RCC 7860 (cell line): Measurements from ENCODE around the gene WRAP73.
"Not testable (repeated sequence)": the region's sequence is repeated elsewhere in the genome, so short reads cannot be mapped to it uniquely, and the experiment has no call there.

Source experiments
- DNase-seq: peaks from one replicate; pipeline ENCODE4 v3.0.0-alpha.2; 2015; ENCODE audit warnings: low spot score
- FAIRE-seq: peaks from 2 replicates; lab custom pipeline; 2012; peaks lifted over from hg19 to GRCh38; lab: Jason Lieb, UNC

Gene WRAP73

GRCh38 chr1:3599286-3599811 is 50.6 kb downstream of the WRAP73 start:
- no peak for FAIRE-seq
- DNase-seq: no peak

- no peak for DNase-seq
- FAIRE-seq: no peak
Observed at GRCh38 chr1:3598522-3599285, 51.2 kb downstream of the WRAP73 start.

- no peak for DNase-seq
- no peak for FAIRE-seq
Observed at GRCh38 chr1:3598051-3598491, 51.8 kb downstream of the WRAP73 start.

GRCh38 chr1:3597599-3597964 is 52.3 kb downstream of the WRAP73 start:
- no peak for DNase-seq
- FAIRE-seq: no peak

GRCh38 chr1:3596663-3597598 is 53.0 kb downstream of the WRAP73 start:
- FAIRE-seq (no peak), DNase-seq (no peak)

GRCh38 chr1:3595949-3596348 is 54.0 kb downstream of the WRAP73 start:
- DNase-seq (no peak), FAIRE-seq (no peak)

GRCh38 chr1:3594706-3595377 is 55.1 kb downstream of the WRAP73 start:
- FAIRE-seq (no peak), DNase-seq (no peak)

- no peak for DNase-seq
- FAIRE-seq: no peak
Observed at GRCh38 chr1:3593745-3594144, 56.2 kb downstream of the WRAP73 start.

- FAIRE-seq: no peak
Observed at GRCh38 chr1:3593334-3593733, 56.6 kb downstream of the WRAP73 start.

GRCh38 chr1:3590951-3591865 is 58.7 kb downstream of the WRAP73 start:
- DNase-seq: no peak
- FAIRE-seq: no peak

More at GRCh38 chr1:3593334-3593733, 56.6 kb downstream of the WRAP73 start:
- no peak for DNase-seq

- DNase-seq (no peak), FAIRE-seq (no peak)
Observed at GRCh38 chr1:3590139-3590763, 59.7 kb downstream of the WRAP73 start.

- FAIRE-seq (no peak), DNase-seq (no peak)
Observed at GRCh38 chr1:3588395-3588794, 61.5 kb downstream of the WRAP73 start.

GRCh38 chr1:3586986-3587759 is 62.7 kb downstream of the WRAP73 start:
- FAIRE-seq: no peak
- no peak for DNase-seq

- FAIRE-seq (no peak), DNase-seq (no peak)
Observed at GRCh38 chr1:3585940-3586568, 63.8 kb downstream of the WRAP73 start.

GRCh38 chr1:3585353-3585868 is 64.5 kb downstream of the WRAP73 start:
- FAIRE-seq, DNase-seq: not testable (repeated sequence)

GRCh38 chr1:3584915-3585314 is 65.0 kb downstream of the WRAP73 start:
- FAIRE-seq: no peak
- no peak for DNase-seq

GRCh38 chr1:3583751-3584150 is 66.2 kb downstream of the WRAP73 start:
- DNase-seq, FAIRE-seq: not testable (repeated sequence)
